HEK293T (cell line): Measurements from ENCODE around the gene SPATA31C2.

Experiments used
- BHLHE40 ChIP-seq: fragments of 450-650 bp; IDR thresholded peaks from 2 replicates; pipeline ENCODE4 v1.6.1; 2016; ENCODE audit warnings: mild to moderate bottlenecking, moderate library complexity, borderline replicate concordance
- ELF4 ChIP-seq: fragments of 450-650 bp; IDR thresholded peaks from 2 replicates; pipeline ENCODE4 v1.6.1; 2017; ENCODE audit warnings: antibody characterized with exemption
- FOXK2 ChIP-seq: fragments of 450-650 bp; IDR thresholded peaks from 2 replicates; pipeline ENCODE4 v1.6.1; 2016; ENCODE audit warnings: mild to moderate bottlenecking
- FOXM1 ChIP-seq: fragments of 450-650 bp; IDR thresholded peaks from 2 replicates; pipeline ENCODE4 v1.6.1; 2017; ENCODE audit warnings: mild to moderate bottlenecking, borderline replicate concordance
- NFRKB ChIP-seq: fragments of 450-650 bp; IDR thresholded peaks from 2 replicates; pipeline ENCODE4 v1.6.1; 2016; ENCODE audit warnings: mild to moderate bottlenecking, moderate library complexity
- SP1 ChIP-seq: fragments of 450-650 bp; IDR thresholded peaks from 2 replicates; pipeline ENCODE4 v1.6.1; 2017
- SUZ12 ChIP-seq: fragments of 450-650 bp; IDR thresholded peaks from 2 replicates; pipeline ENCODE4 v1.6.1; 2016; ENCODE audit warnings: mild to moderate bottlenecking
- TF ChIP-seq, protein P1 (sequence below): fragments of 450-650 bp; IDR thresholded peaks from 2 replicates; pipeline ENCODE4 v1.6.1; 2016

DNA sequence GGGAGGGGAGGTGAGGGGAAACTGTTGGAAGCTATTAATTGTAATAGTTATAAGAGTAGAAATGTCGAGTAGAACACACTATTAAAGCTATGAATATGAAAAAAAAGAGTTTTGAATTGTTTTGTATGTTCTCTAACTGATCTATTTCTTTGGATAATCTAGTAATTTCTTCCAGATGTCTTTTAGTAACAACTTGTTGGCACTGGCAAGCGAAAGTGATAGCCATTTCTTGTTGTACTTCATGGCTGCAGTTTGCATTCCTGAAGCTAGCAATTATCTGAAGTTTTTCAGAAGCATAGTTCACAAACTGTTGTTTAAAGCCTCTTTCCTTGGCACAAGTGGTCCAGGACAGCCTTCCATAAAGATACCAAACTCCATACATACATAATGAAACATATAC, 49.4 kb upstream of the SPATA31C2 start:
- no peak for TF ChIP-seq SP1
- TF ChIP-seq SUZ12, result no peak
- no peak for TF ChIP-seq FOXK2
- TF ChIP-seq FOXM1, result no peak
- no peak for TF ChIP-seq NFRKB
- TF ChIP-seq, protein P1, sequence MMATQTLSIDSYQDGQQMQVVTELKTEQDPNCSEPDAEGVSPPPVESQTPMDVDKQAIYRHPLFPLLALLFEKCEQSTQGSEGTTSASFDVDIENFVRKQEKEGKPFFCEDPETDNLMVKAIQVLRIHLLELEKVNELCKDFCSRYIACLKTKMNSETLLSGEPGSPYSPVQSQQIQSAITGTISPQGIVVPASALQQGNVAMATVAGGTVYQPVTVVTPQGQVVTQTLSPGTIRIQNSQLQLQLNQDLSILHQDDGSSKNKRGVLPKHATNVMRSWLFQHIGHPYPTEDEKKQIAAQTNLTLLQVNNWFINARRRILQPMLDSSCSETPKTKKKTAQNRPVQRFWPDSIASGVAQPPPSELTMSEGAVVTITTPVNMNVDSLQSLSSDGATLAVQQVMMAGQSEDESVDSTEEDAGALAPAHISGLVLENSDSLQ, result no peak
- TF ChIP-seq ELF4, result no peak
- no peak for TF ChIP-seq BHLHE40
